Measurements from ENCODE around the gene EML4.
A peak's percentile ranks its signal among the peaks of the same experiment; 100 is the strongest.
"Not testable (repeated sequence)": the region's sequence is repeated elsewhere in the genome, so short reads cannot be mapped to it uniquely, and the experiment has no call there.

Gene EML4

DNA sequence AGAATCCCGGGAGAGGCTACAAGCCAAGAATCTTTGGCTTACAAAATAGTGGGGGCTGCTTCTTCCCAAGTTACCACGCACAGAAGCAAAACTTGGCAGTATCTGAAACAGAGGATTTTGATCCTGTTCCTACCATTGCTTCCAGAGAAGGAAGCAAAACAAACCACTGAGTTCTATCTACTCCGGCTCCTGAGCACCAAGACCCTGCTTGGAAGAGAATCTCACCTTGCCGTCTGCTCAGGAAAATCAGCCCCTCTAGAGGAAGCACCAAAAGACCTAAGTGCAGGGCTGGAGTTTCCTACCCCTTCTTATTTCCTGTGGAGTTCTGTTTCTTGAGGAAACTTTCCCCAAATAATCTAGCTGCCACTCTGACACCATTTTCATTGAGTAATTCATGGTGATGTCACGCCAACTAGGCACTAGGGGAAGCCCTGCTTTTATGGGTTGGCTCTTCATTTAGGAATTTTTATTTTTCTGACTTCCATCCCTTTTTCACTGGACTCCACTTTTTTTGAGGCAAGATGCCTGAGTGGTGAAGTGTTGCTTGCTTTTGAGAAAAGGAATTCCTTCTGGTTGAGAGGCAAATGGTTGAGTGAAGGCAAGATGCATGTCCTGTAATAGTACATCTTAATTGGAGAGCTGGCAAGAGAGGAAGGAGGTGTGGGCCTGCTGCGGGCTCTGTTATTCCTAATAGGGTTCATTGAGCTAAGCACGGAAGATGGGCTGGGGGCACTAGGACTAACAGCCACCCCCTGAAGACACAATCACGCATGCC lies 36.8 kb upstream of the EML4 start:
- Histone ChIP-seq H3K36me3 (ENCODE audit: control insufficient read depth, insufficient read depth, low read length) (no peaks in the 10 kb centered on the region), H3K4me1 (peaks cover 75% of the 10 kb centered on the region), H3K9ac (no peak overlapping the region), H2AFZ (peak overlapping the region; percentile 79), H3K27ac (peak overlapping the region; percentile 93), H3K27me3 (ENCODE audit: control insufficient read depth, insufficient read depth, low read length) (no peaks in the 10 kb centered on the region), H3K4me3 (ENCODE audit: low read depth, low read length) (peak overlapping the region; percentile 27), H3K79me2 (no peaks in the 10 kb centered on the region), H3K9me3 (ENCODE audit: control insufficient read depth, low read length) (no peaks in the 10 kb centered on the region), H3K4me2 (ENCODE audit: low read length) (peak overlapping the region; percentile 57)
- TF ChIP-seq, protein P1, sequence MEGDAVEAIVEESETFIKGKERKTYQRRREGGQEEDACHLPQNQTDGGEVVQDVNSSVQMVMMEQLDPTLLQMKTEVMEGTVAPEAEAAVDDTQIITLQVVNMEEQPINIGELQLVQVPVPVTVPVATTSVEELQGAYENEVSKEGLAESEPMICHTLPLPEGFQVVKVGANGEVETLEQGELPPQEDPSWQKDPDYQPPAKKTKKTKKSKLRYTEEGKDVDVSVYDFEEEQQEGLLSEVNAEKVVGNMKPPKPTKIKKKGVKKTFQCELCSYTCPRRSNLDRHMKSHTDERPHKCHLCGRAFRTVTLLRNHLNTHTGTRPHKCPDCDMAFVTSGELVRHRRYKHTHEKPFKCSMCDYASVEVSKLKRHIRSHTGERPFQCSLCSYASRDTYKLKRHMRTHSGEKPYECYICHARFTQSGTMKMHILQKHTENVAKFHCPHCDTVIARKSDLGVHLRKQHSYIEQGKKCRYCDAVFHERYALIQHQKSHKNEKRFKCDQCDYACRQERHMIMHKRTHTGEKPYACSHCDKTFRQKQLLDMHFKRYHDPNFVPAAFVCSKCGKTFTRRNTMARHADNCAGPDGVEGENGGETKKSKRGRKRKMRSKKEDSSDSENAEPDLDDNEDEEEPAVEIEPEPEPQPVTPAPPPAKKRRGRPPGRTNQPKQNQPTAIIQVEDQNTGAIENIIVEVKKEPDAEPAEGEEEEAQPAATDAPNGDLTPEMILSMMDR (IDR thresholded peaks at IDR 0.05), result no peak

DNA sequence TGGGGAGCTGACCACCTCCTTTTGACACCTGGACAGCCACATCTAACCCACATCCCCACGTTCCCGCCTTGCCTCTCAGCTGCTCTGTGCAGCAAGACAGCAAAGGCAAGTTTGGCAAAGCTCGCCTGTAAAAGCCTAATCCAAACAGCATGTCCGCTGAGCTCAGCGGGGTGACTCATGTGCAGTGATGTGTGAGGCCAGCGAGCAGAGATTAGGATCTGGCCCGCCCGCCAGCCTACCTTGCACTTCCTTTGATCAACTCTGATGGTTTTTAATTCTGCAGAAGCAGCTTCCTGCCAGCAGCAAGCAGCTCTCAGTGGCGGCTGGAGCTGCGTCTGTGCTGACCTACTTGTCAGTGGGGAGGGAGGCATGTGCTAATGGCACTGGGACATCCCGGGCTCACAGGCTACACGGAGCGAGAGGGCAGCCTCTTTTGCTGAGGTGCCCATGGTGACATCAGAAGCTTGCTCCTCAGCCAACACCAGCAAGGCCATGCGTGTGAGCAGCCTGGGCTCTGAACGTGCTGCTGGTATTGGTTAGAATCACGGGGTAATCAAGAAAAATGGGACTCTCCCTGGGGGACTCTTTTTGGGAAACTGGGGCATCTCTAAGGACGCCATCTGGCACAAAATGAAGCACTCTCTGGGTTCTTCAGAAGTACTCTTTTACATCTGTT lies 36.0 kb upstream of the EML4 start:
- Histone ChIP-seq H3K27ac (peak overlapping the region; percentile 93), H3K4me2 (ENCODE audit: low read length) (peak overlapping the region; percentile 57), H3K4me1 (peaks cover 75% of the 10 kb centered on the region), H3K4me3 (ENCODE audit: low read depth, low read length) (peak overlapping the region; percentile 27), H2AFZ (peak overlapping the region; percentile 79), H3K79me2 (no peaks in the 10 kb centered on the region), H3K9ac (no peak overlapping the region), H3K36me3 (ENCODE audit: control insufficient read depth, insufficient read depth, low read length) (no peaks in the 10 kb centered on the region), H3K27me3 (ENCODE audit: control insufficient read depth, insufficient read depth, low read length) (no peaks in the 10 kb centered on the region), H3K9me3 (ENCODE audit: control insufficient read depth, low read length) (no peaks in the 10 kb centered on the region)
- TF ChIP-seq, protein P1 (IDR thresholded peaks at IDR 0.05), result no peak

DNA sequence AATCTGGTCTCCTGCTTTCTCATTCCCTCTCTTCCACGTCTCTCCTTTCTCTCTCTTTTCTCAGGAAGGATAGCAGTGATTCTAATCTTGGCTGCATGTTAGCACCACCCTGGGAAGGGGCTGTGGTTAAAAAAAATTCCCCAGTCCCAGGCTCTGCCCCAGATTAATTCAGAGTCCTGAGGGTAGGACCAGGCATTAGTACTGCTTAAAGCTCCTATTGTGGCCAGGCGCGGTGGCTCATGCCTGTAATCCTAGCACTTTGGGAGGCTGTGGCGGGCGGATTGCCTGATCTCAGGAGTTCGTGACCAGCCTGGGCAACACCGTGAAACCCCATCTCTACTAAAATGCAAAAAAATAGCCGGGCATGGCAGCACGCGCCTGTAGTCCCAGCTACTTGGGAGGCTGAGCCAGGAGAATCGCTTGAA lies 35.4 kb upstream of the EML4 start:
- no peak overlapping the region for H3K9ac ChIP-seq
- no peaks in the 10 kb centered on the region for H3K79me2 ChIP-seq
- H3K4me3 ChIP-seq (ENCODE audit: low read depth, low read length), result no peak overlapping the region
- peaks cover 75% of the 10 kb centered on the region for H3K4me1 ChIP-seq
- H3K27me3 ChIP-seq (ENCODE audit: control insufficient read depth, insufficient read depth, low read length), result no peaks in the 10 kb centered on the region
- no peaks in the 10 kb centered on the region for H3K36me3 ChIP-seq (ENCODE audit: control insufficient read depth, insufficient read depth, low read length)
- no peaks in the 10 kb centered on the region for H3K9me3 ChIP-seq (ENCODE audit: control insufficient read depth, low read length)
- peak overlapping the region; percentile 93 for H3K27ac ChIP-seq
- TF ChIP-seq, protein P1 (IDR thresholded peaks at IDR 0.05), result no peak
- peak overlapping the region; percentile 79 for H2AFZ ChIP-seq
- H3K4me2 ChIP-seq (ENCODE audit: low read length), result peak overlapping the region; percentile 57

DNA sequence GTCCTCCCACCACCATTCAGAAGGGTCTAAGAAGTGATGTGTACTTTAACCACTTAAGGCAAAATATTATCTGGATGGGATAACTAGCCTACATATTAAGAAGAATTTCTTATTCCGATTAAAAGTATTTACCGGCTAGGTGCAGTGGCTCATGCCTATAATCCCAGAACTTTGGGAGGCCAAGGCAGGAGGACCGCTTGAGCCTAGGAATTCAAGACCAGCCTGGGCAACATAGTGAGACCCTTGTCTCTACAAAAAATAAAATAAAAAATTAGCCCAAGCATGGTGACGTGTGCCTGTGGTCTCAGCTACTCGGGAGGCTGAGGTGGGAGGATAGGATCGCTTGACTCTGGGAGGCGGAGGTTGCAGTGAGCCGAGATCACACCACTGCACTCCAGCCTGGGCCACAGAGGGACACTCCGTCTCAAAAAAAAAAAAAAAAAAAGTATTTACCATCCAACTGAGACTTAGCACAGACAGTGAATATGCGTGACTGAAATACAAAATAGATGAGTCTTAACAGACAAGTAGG lies 34.7 kb upstream of the EML4 start:
- not testable (repeated sequence) for H3K4me3 ChIP-seq (ENCODE audit: low read depth, low read length); H3K9ac ChIP-seq; H3K27me3 ChIP-seq (ENCODE audit: control insufficient read depth, insufficient read depth, low read length); H3K36me3 ChIP-seq (ENCODE audit: control insufficient read depth, insufficient read depth, low read length); H3K4me2 ChIP-seq (ENCODE audit: low read length); H2AFZ ChIP-seq; H3K79me2 ChIP-seq; H3K9me3 ChIP-seq (ENCODE audit: control insufficient read depth, low read length)
- Histone ChIP-seq H3K27ac (peak overlapping the region; percentile 93), H3K4me1 (peaks cover 70% of the 10 kb centered on the region)
